Caco-2 (cell line): ENCODE data around the gene OXCT1. TPM values are rescaled to one million over a fixed set of nuclear protein-coding genes. Genes with fewer than 3 reads are reported as not detected.

Experiments used
- BruUV-seq: library from RNA; stranded (reverse); fragments of 400-500 nt; replicated peaks from 2 replicates; lab custom pipeline; 2021; lab: Mats Ljungman, UMichigan
- CTCF ChIA-PET: fragments of 300-600 bp; sonication (Branson Sonifier 250); formaldehyde crosslinking; loops from one replicate; lab custom pipeline; 2022; ENCODE audit warnings: antibody characterized with exemption; lab: Charles Lee
- POLR2A ChIA-PET: fragments of 300-600 bp; sonication (Branson Sonifier 250); formaldehyde crosslinking; loops from one replicate; lab custom pipeline; 2022; ENCODE audit warnings: antibody characterized with exemption; lab: Charles Lee
- DNase-seq, 2 experiments: peaks; one replicate each; pipeline versions ENCODE4 v3.0.0 to v3.0.0-alpha.2; 2020 to 2022
- H3K27me3 ChIP-seq: replicated peaks from 2 replicates; pipeline ENCODE4 v1.6.0; 2011; ENCODE audit warnings: low read length; ENCODE audit not compliant: control insufficient read depth, insufficient read depth
- H3K36me3 ChIP-seq: 2 replicates; pipeline ENCODE4 v1.5.1; 2011; ENCODE audit warnings: low read length; ENCODE audit not compliant: control insufficient read depth, insufficient read depth
- H3K4me1 ChIP-seq: fragments of 250-450 bp; sonication (Bioruptor Pico); 2 replicates; pipeline ENCODE4 v1.5.1; 2020; ENCODE audit warnings: mild to moderate bottlenecking
- H3K4me3 ChIP-seq: 2 replicates; pipeline ENCODE4 v1.5.1; 2011; ENCODE audit warnings: low read depth, mild to moderate bottlenecking, control low read depth, low read length
- H3K9me3 ChIP-seq: fragments of 250-450 bp; sonication (Bioruptor Pico); 2 replicates; pipeline ENCODE4 v1.5.1; 2020; ENCODE audit warnings: mild to moderate bottlenecking, moderate library complexity
- H3K27ac Mint-ChIP-seq: one replicate; pipeline ENCODE4 v1.8.0; 2022; ENCODE audit warnings: mixed read lengths; ENCODE audit not compliant: unreplicated experiment
- H3K27me3 Mint-ChIP-seq: one replicate; pipeline ENCODE4 v1.8.0; 2022; ENCODE audit warnings: mixed read lengths; ENCODE audit not compliant: insufficient read depth, unreplicated experiment
- H3K36me3 Mint-ChIP-seq: one replicate; pipeline ENCODE4 v1.8.0; 2022; ENCODE audit warnings: mild to moderate bottlenecking, mixed read lengths; ENCODE audit not compliant: insufficient read depth, unreplicated experiment
- H3K4me1 Mint-ChIP-seq: one replicate; pipeline ENCODE4 v1.8.0; 2022; ENCODE audit warnings: low read depth, mixed read lengths; ENCODE audit not compliant: unreplicated experiment
- H3K4me3 Mint-ChIP-seq: one replicate; pipeline ENCODE4 v1.8.0; 2022; ENCODE audit warnings: mild to moderate bottlenecking, moderate library complexity, mixed read lengths; ENCODE audit not compliant: unreplicated experiment
- H3K9me3 Mint-ChIP-seq: one replicate; pipeline ENCODE4 v1.8.0; 2022; ENCODE audit warnings: mixed read lengths; ENCODE audit not compliant: unreplicated experiment
- intact Hi-C: fragments of 100-400 bp; cut with micrococcal nuclease; formaldehyde crosslinking; loops from one replicate; pipeline ENCODE4 v1.10.0; 2022; ENCODE audit not compliant: unreplicated experiment
- total RNA-seq: library from RNA; stranded (reverse); gene quantifications from 2 replicates; pipeline ENCODE4 v1.2.3, GENCODE V29; 2022
- TF ChIP-seq, protein P1 (sequence below), 2 experiments: fragments of 200-600 bp in 1 of 2; IDR thresholded peaks; 1 replicate in 1 of 2; 2 replicates in 1 of 2; pipeline versions ENCODE4 v1.5.1 to v1.8.0; 2011 to 2022; ENCODE audit warnings: antibody characterized with exemption in 1 of 2, control low read depth in 1 of 2, inconsistent platforms in 1 of 2, low read depth in 1 of 2, low read length in 1 of 2, mild to moderate bottlenecking in 1 of 2, moderate library complexity in 1 of 2; ENCODE audit not compliant: insufficient read depth in 1 of 2, severe bottlenecking in 1 of 2, unreplicated experiment in 1 of 2

Gene OXCT1
- total RNA-seq, 1 experiment from 2014 or later, result 22.5 TPM

DNA sequence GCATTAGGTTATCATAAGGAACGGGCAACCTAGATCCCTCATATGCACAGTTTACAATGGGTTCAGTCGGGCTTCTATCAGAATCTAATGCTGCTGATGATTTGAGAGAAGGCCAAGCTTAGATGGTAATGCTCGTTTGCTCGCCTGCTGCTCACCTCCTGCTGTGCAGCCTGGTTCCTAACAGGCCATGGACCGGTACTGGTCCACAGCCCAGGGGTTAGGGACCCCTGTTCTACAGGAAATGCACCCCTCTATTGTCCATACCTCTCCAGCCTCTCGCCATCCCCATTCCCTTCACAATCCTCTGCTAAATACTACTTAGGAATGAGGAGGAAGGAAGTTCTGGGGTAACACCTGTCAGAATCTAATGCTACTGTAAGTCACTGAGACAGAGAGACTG, 75.1 kb downstream of the OXCT1 start:
- POLR2A ChIA-PET, result no interaction called here
- H3K27me3 Mint-ChIP-seq, result no peaks in the 10 kb centered on the region
- no peak for DNase-seq
- Histone ChIP-seq H3K4me1 (no peaks in the 10 kb centered on the region), H3K9me3 (no peaks in the 10 kb centered on the region), H3K36me3 (no peaks in the 10 kb centered on the region), H3K4me3 (no peak overlapping the region), H3K27me3 (no peaks in the 10 kb centered on the region)
- H3K4me1 Mint-ChIP-seq, result peaks cover 7% of the 10 kb centered on the region
- CTCF ChIA-PET, result no interaction called here
- no peak overlapping the region for H3K4me3 Mint-ChIP-seq
- no peaks in the 10 kb centered on the region for H3K9me3 Mint-ChIP-seq
- TF ChIP-seq, protein P1, sequence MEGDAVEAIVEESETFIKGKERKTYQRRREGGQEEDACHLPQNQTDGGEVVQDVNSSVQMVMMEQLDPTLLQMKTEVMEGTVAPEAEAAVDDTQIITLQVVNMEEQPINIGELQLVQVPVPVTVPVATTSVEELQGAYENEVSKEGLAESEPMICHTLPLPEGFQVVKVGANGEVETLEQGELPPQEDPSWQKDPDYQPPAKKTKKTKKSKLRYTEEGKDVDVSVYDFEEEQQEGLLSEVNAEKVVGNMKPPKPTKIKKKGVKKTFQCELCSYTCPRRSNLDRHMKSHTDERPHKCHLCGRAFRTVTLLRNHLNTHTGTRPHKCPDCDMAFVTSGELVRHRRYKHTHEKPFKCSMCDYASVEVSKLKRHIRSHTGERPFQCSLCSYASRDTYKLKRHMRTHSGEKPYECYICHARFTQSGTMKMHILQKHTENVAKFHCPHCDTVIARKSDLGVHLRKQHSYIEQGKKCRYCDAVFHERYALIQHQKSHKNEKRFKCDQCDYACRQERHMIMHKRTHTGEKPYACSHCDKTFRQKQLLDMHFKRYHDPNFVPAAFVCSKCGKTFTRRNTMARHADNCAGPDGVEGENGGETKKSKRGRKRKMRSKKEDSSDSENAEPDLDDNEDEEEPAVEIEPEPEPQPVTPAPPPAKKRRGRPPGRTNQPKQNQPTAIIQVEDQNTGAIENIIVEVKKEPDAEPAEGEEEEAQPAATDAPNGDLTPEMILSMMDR (IDR thresholded peaks at IDR 0.05; ENCODE audit: insufficient read depth in 1 of 2, low read depth in 1 of 2, low read length in 1 of 2, severe bottlenecking in 1 of 2, unreplicated experiment in 1 of 2), result no peak
- no TSS peak for BruUV-seq
- no peak overlapping the region for H3K27ac Mint-ChIP-seq
- intact Hi-C loops, result no loop called here
- peaks cover 5% of the 10 kb centered on the region for H3K36me3 Mint-ChIP-seq

DNA sequence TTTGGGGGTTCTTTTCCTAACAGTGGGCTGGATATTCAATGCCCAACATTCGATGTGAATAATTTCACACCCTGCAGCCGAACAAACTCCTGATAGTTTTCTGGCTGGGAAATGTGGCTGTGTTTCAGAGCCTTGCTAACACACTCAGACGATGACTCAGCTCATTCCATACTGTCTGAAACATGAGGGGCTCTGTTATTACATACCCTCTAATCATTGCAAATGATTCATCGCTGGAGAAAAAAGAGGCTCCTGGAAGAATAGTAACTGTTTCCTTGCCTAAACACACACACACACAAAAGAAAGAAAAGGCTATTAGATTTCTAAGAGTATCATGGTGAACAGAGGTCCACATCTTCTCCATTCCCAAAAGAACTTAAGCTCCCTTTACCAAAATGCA, 75.8 kb downstream of the OXCT1 start:
- POLR2A ChIA-PET, result no interaction called here
- Histone ChIP-seq H3K27me3 (no peaks in the 10 kb centered on the region), H3K4me3 (no peak overlapping the region), H3K4me1 (no peaks in the 10 kb centered on the region), H3K36me3 (no peaks in the 10 kb centered on the region), H3K9me3 (no peaks in the 10 kb centered on the region)
- CTCF ChIA-PET, result no interaction called here
- intact Hi-C loops, result no loop called here
- H3K27ac Mint-ChIP-seq, result no peak overlapping the region
- H3K4me3 Mint-ChIP-seq, result no peak overlapping the region
- H3K27me3 Mint-ChIP-seq, result no peaks in the 10 kb centered on the region
- BruUV-seq, result no TSS peak
- H3K9me3 Mint-ChIP-seq, result no peaks in the 10 kb centered on the region
- DNase-seq, result no peak
- H3K36me3 Mint-ChIP-seq, result peaks cover 5% of the 10 kb centered on the region
- TF ChIP-seq, protein P1 (IDR thresholded peaks at IDR 0.05; ENCODE audit: insufficient read depth in 1 of 2, low read depth in 1 of 2, low read length in 1 of 2, severe bottlenecking in 1 of 2, unreplicated experiment in 1 of 2), result no peak
- H3K4me1 Mint-ChIP-seq, result peaks cover 7% of the 10 kb centered on the region

DNA sequence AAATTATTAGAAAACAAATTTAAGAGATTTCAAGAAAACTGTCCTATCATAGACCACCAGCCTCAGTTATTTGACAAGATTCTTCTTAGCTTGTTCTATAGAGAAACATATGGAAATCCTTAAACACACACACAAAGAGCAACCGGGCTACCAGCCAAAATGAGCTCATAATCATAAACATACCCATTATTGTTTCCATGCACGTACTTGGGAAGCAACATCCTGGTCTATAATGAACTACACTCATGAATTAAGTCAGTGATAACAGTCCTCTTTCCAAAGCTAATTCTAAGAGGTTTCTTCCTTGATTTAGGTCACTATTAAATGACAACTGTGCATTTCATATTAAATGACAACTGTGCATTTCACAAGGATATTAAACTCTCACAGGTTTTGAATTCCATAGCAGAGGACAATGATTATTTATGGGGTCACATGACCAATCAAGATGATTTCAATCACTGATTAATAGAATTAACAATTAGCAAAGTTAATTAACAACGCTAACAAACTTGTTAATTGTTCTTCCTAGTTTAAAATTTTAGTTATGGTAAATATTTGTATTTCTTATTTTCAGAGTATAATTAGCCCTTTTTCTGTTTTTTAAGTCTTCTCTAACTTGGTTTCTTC, 77.0 kb downstream of the OXCT1 start:
- no peaks in the 10 kb centered on the region for H3K36me3 ChIP-seq
- ChIA-PET CTCF (no interaction called here), POLR2A (interaction anchor here (0.5 kb wide), 1 partner anchor 863 kb away, joined by 5 read pairs; no protein-coding TSS in a partner anchor)
- no peak overlapping the region for H3K4me3 ChIP-seq
- no TSS peak for BruUV-seq
- no peaks in the 10 kb centered on the region for H3K4me1 ChIP-seq
- no peak overlapping the region for H3K27ac Mint-ChIP-seq
- TF ChIP-seq, protein P1 (IDR thresholded peaks at IDR 0.05; ENCODE audit: insufficient read depth in 1 of 2, low read depth in 1 of 2, low read length in 1 of 2, severe bottlenecking in 1 of 2, unreplicated experiment in 1 of 2), result no peak
- no peaks in the 10 kb centered on the region for H3K9me3 Mint-ChIP-seq
- H3K4me3 Mint-ChIP-seq, result no peak overlapping the region
- DNase-seq, result no peak
- peaks cover 13% of the 10 kb centered on the region for H3K4me1 Mint-ChIP-seq
- H3K27me3 Mint-ChIP-seq, result no peaks in the 10 kb centered on the region
- H3K27me3 ChIP-seq, result no peaks in the 10 kb centered on the region
- no peaks in the 10 kb centered on the region for H3K9me3 ChIP-seq
- H3K36me3 Mint-ChIP-seq, result peaks cover 5% of the 10 kb centered on the region
- intact Hi-C loops, result no loop called here
